IPS DF 4.7 (cell line): ENCODE results near the gene FUS.

Experiments
- DNase-seq: peaks from one replicate; pipeline ENCODE4 v3.0.0-alpha.2; 2013; ENCODE audit warnings: low spot score; ENCODE audit errors: extremely low read depth

Gene FUS

DNA sequence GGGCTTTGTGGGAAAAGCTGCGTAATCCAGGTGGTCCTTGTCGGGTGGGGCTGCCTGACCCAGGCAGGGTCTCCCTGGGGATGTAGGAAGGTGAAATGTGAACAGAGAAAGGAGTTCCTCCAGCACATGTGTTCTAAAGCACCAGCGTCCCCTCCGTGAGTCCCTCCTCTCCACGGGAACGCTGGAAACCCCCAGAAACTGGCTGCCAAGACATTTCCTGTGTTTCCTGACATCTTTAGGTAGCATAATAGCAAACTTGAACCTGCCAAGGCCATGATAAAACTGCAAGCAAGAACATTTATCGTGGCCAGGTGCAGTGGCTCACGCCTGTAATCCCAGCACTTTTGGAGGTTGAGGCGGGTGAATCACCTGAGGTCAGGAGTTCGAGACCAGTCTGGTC lies 49.6 kb downstream of the FUS start:
- DNase-seq = no peak

DNA sequence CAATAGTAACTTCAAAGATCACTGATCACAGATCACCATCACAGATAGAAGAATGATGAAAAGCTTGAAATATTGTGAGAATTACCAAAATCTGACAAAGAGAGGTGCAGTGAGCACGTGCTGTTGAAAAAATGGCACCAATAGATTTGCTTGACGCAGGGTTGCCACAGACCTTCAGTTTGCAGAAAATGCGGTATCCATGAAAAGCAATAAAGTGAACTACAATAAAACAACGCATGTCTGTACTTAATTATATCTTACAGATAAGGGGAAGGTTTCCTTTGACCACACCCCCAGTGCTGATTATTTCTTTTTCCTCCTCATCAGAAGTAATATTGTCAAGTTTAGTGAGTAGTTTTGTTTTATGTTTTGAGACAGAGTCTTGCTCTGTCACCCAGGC lies 58.1 kb downstream of the FUS start:
- DNase-seq = no peak
